Anterior cingulate cortex (tissue), 58 donors: ENCODE data around the gene ENHO.

ENCODE experiments used
- DNase-seq, 58 donors: peaks; one replicate each; lab custom pipeline; 2025; lab: John Stamatoyannopoulos, UW

ENHO gene

DNA sequence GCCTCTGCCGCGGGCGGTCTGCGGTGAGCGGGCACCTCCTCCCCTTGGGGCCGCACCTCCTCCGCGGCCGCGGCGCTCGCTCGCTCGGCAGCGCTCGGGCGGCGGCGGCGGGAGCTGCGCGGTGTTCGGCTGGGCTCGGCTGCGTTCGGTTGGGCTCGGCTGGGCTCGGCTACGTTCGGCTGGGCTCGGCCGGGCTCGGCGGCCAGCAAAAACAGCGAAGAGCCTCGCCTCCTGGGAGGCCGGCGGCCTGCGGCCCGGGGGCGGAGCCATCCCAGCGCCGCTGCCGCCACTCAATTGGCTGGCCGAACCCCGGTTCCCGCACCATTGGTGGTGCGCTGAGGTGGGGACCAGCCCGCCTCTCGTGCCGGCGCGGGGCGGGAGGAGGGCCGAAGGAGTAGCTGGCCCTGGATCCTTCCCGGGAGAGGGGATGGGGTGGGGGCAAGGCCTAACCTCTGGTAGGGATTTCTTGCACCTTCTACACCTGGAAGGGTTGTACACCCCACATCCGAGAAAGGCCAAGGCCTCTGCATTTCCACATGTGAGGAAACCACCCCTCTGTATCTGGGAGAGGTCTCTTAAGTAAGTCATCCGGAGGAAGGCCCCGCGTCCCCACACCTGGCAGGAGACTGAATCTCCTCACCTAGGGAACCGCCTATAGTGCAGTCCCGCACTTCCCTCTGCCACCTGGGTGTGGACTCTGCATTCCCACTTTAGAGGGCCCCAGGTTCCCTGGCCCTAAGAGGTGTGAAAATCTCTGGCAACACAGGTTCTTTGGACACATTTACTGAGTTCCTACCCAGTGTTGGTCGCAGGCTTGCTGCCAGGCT is at the start of gene ENHO:
Gene ENHO (minus strand): TSS at position 20 of the 827 bp plus-strand sequence. CDS start 1,295 bp downstream, outside the sequence.
- peak; percentile 62 to 95 (median 89) for DNase-seq

- no peak for DNase-seq
These were observed 49.3 kb upstream of the ENHO start for GRCh38 chr9:34572092-34572491.

- peak in 3 of 58 donors; percentile 5 to 15 (median 14) for DNase-seq
These were observed 48.7 kb upstream of the ENHO start for GRCh38 chr9:34571481-34571810.

- no peak for DNase-seq
These were observed 48.2 kb upstream of the ENHO start for GRCh38 chr9:34570809-34571480.

DNA sequence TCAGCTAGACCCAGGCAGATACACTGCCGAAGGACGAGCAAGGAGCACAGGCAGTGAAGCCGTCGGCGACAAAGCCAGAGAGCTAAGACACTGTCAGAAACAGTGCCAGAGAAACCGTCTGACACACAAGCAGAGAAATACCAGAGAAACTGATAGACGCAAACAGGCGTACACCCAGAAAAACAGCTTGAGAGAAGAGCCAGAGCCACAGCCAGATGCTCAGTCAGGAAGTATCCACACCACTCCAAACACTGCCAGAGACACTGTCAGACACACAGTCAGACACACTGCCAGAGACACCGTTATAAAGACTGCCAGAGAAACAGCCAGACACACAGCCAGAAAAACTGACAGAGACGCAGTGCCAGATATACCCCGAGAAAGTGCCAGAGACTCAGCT is 47.6 kb upstream of the ENHO start:
- DNase-seq, result peak in 12 of 58 donors; percentile 3 to 42 (median 20)

- DNase-seq, result no peak
These were observed 46.0 kb upstream of the ENHO start for GRCh38 chr9:34568774-34569173.

GRCh38 chr9:34568133-34568532 is 45.3 kb upstream of the ENHO start:
- no peak for DNase-seq

DNA sequence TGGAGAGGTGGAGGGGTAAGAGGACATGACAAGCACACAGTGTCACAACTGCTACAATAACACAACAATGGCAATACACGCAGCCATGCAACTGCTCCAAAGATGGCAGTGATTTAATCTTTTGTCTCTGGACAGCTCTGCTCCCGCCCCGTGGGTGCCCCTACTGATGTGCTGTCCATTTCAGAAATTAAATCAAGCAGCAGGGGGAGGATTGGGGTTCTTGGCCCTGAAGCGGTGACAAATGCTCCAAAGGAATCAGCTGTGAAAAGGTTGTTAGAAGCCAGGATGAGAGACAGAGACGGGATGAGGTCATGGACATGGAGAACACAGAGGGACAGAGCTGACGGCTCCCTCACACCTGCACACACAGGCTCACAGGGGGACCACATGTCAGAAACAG is 44.2 kb upstream of the ENHO start:
- DNase-seq, result no peak

GRCh38 chr9:34566322-34566721 is 43.5 kb upstream of the ENHO start:
- no peak for DNase-seq

DNA sequence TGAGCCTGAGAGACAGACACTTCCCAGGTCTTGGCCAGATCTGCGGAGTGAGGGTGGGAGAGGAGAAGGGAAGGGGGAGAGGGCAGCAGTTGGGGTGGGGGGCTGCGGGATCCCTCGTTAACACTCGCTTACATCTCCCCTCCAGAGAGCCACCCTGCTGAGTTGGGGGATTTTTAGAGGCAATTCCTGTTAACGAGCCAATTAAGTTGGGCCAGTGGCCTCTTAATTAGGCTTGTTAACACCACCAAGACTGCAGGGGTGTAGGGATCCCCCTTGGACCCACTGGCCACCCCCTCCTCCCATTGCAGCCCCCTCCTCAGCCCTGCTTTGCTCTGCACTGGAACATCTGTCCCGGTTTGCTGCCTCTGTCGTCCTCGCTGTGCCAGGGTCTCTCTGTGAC is 43.1 kb upstream of the ENHO start:
- DNase-seq, result no peak

GRCh38 chr9:34564617-34565016 is 41.8 kb upstream of the ENHO start:
- no peak for DNase-seq

- DNase-seq, result no peak
These were observed 40.5 kb upstream of the ENHO start for GRCh38 chr9:34563262-34563661.

- DNase-seq, result no peak
These were observed 39.5 kb upstream of the ENHO start for GRCh38 chr9:34562135-34562745.

- no peak for DNase-seq
These were observed 37.9 kb upstream of the ENHO start for GRCh38 chr9:34560599-34561214.

DNA sequence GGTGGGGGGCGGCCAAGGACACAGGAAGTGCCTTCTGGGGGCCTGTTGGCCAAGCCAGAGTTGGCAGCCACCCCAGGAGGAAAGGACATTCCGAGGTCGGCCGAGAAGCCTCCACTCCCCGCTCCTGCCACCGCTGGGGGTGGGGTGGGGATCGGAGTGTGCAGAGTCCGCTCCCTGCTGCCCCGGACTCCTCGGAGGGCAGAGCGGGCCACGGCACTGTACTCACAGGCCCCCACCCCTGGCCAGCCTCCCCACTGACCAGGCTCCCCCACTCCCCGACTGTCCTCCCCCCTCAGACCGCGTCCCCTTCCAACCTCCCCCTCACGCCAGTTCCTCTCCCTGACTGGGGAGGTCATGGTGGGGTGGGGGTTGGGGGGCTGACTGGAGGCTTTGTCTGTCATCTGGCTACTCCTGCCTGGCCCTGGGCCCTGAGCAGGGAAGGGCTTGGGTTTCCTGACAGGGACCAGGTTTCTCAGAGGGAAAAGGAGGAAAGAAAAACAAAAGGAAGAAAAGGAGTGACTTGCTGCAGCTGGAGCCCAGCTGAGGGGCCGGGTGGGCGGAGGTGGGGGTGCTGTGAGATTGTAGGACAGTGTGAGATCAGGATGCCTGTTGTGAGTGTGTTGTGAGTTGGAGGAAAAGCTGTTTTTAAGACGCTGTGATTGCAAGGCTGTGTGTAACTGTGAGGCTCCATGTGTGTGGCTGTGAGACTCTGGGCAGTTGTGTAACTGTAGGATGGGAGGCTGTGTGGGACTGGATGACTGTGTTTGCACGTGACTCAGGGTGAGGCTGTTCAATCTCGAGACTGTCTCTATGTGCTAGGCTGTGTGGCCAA is 37.0 kb upstream of the ENHO start:
- peak in 20 of 58 donors; percentile 15 to 66 (median 36) for DNase-seq

DNA sequence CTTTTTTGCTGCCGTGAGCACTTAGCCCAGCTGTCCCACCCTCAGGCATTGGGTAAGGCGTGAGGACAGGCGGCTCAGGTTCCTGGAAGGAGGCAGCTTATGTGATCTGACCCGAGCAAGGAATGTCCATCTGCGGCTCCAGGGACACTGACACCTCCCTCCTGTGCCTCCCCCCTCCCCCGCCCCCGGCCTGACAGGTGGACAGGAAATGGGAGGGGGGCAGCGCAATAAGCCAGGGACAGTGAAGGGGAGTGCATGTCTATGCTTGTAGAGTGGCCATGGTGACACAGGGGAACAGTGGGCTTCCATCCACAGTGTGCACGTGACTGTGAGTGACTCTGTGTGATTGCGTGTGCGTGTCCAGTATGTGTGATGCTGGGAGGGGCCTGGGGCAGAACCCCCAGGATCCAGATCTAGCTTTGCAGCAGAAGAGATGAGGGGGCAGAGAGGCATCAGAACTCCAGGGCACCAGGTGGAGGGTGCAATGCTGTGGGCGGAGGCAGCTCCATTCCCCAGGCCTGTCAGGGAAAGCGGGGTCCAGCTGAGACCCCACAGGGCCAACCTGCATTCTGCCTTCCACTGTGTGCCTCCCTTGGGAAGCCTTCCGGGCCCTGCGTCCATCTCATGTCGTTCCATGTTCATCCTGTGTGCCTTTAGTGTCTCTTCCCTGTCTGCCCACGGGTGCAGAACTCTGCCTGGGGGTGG is 36.3 kb upstream of the ENHO start:
- no peak for DNase-seq

DNA sequence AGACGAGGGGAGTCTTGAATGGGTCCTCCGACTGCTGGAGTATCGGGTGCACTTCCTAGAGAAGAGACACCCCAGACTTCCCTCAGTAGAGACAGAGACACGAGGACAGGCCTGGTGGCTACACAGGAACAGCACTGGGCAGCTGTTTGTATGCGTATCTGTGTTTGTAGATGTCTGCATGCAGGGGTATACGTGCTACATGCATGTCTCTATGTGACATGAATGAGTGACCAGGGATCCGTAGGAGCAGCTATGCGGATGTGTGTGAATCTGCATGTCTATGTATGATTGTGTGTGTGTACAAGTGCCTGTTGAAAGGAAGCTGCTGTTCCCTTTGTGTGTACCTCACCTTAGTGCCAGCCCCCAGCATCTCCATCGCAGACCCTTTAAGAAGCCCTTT is 35.6 kb upstream of the ENHO start:
- DNase-seq, result no peak

- no peak for DNase-seq
These were observed 34.9 kb upstream of the ENHO start for GRCh38 chr9:34557426-34558321.

DNA sequence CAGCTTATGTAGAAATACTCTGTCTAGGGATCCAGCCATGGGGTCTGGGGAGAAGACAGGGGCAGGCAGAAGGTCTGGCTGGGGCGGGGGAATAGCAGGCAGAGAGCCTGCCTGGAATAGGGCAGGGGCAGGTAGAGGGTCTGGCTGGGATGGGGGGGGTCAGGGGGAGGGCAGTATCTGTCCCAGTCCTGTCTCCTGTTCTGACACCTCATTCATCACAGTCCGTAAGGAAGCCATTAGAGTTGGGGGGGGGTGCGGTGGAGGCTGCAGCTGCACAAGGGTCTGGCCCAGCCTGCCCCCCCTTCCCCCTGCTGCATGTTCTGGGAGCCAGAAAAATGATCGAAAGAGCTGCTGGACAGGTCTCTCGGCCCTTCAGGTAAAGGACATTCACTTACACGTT is 34.2 kb upstream of the ENHO start:
- no peak for DNase-seq
